IMR-90 (cell line): ENCODE measurements around the gene MAMLD1. TPM values are rescaled to one million over a fixed set of nuclear protein-coding genes. Genes with fewer than 3 reads are reported as not detected.

Source experiments
- ATAC-seq: fragments of 200-7000 bp; cut with Tn5 transposase; 2 replicates; pipeline ENCODE4 v1.9.1; 2020; ENCODE audit warnings: low read depth, mild to moderate bottlenecking, moderate library complexity
- BruUV-seq: library from RNA; stranded (reverse); fragments of 400-500 nt; replicated peaks from 2 replicates; lab custom pipeline; 2021; lab: Mats Ljungman, UMichigan
- CTCF ChIA-PET: fragments of 300-600 bp; formaldehyde crosslinking; extraction: SDS; loops from one replicate; lab custom pipeline; 2021; ENCODE audit warnings: antibody characterized with exemption; lab: Yijun Ruan, JAX
- POLR2A ChIA-PET: fragments of 300-600 bp; sonication (Branson Sonifier 250); formaldehyde crosslinking; loops from one replicate; lab custom pipeline; 2022; ENCODE audit warnings: antibody characterized with exemption; ENCODE audit not compliant: unreplicated experiment; lab: Charles Lee
- DNase-seq: peaks from one replicate; pipeline ENCODE4 v3.0.0; 2013
- H2AFZ ChIP-seq: replicated peaks from 2 replicates; pipeline ENCODE3; 2013; ENCODE audit warnings: low read length, mild to moderate bottlenecking; ENCODE audit not compliant: poor library complexity
- H2AK5ac ChIP-seq: 2 replicates; pipeline ENCODE4 v1.6.1; 2013; ENCODE audit warnings: low read depth, low read length, inconsistent platforms
- H2AK9ac ChIP-seq: replicated peaks from 2 replicates; pipeline ENCODE3; 2013; ENCODE audit warnings: mild to moderate bottlenecking, low read depth, low read length, moderate library complexity; ENCODE audit not compliant: poor library complexity
- H2BK120ac ChIP-seq: 2 replicates; pipeline ENCODE4 v1.6.1; 2013; ENCODE audit warnings: low read depth, low read length, inconsistent platforms
- H2BK15ac ChIP-seq: 3 replicates; pipeline ENCODE4 v1.6.1; 2013; ENCODE audit warnings: low read depth, low read length, inconsistent platforms
- H2BK20ac ChIP-seq: 2 replicates; pipeline ENCODE4 v1.6.1; 2013; ENCODE audit warnings: low read depth, mild to moderate bottlenecking, inconsistent platforms, low read length, moderate library complexity
- H2BK5ac ChIP-seq: 2 replicates; pipeline ENCODE4 v1.6.1; 2013; ENCODE audit warnings: mild to moderate bottlenecking, low read depth, low read length, inconsistent platforms; ENCODE audit not compliant: poor library complexity, severe bottlenecking
- H3K14ac ChIP-seq: replicated peaks from 2 replicates; pipeline ENCODE4 v1.6.1; 2013; ENCODE audit warnings: low read depth, low read length, inconsistent platforms
- H3K18ac ChIP-seq: 2 replicates; pipeline ENCODE4 v1.6.1; 2013; ENCODE audit warnings: low read depth, low read length, control low read depth
- H3K23ac ChIP-seq: 2 replicates; pipeline ENCODE4 v1.6.1; 2013; ENCODE audit warnings: low read depth, low read length, inconsistent platforms
- H3K27ac ChIP-seq: 2 replicates; pipeline ENCODE4 v1.5.1; 2013; ENCODE audit warnings: mild to moderate bottlenecking, control low read depth, low read length; ENCODE audit not compliant: insufficient read depth
- H3K27me3 ChIP-seq: 2 replicates; pipeline ENCODE4 v1.6.1; 2013; ENCODE audit warnings: low read length; ENCODE audit not compliant: control insufficient read depth, insufficient read depth
- H3K36me3 ChIP-seq: 2 replicates; pipeline ENCODE4 v1.6.1; 2013; ENCODE audit warnings: low read length, mixed read lengths; ENCODE audit not compliant: control insufficient read depth, insufficient read depth
- H3K4ac ChIP-seq: 2 replicates; pipeline ENCODE4 v1.6.1; 2013; ENCODE audit warnings: low read depth, low read length, inconsistent platforms
- H3K4me1 ChIP-seq: 2 replicates; pipeline ENCODE4 v1.6.1; 2013; ENCODE audit warnings: low read length, mixed read lengths; ENCODE audit not compliant: control insufficient read depth, insufficient read depth
- H3K4me2 ChIP-seq: 2 replicates; pipeline ENCODE4 v1.6.1; 2013; ENCODE audit warnings: low read depth, mild to moderate bottlenecking, control low read depth, low read length, moderate library complexity
- H3K4me3 ChIP-seq: 2 replicates; pipeline ENCODE4 v1.5.1; 2013; ENCODE audit warnings: low read depth, mild to moderate bottlenecking, control low read depth, low read length, moderate library complexity; ENCODE audit not compliant: insufficient read depth
- H3K56ac ChIP-seq: 2 replicates; pipeline ENCODE4 v1.6.1; 2013; ENCODE audit warnings: low read length, inconsistent platforms; ENCODE audit not compliant: insufficient read depth; ENCODE audit errors: extremely low read depth
- H3K79me1 ChIP-seq, 2 experiments: 2 replicates each; pipeline ENCODE4 v1.6.1; 2013; ENCODE audit warnings: low read length in 2 of 2, inconsistent platforms in 1 of 2, low read depth in 1 of 2
- H3K9ac ChIP-seq: 2 replicates; pipeline ENCODE4 v1.6.1; 2013; ENCODE audit warnings: low read depth, low read length, control low read depth
- H3K9me1 ChIP-seq: 2 replicates; pipeline ENCODE4 v1.6.1; 2013; ENCODE audit warnings: low read length, inconsistent platforms; ENCODE audit not compliant: insufficient read depth
- H3K9me3 ChIP-seq: 2 replicates; pipeline ENCODE4 v1.6.1; 2013; ENCODE audit warnings: low read length; ENCODE audit not compliant: control insufficient read depth, insufficient read depth
- H4K20me1 ChIP-seq: 2 replicates; pipeline ENCODE4 v1.6.1; 2013; ENCODE audit warnings: low read length, inconsistent platforms; ENCODE audit not compliant: insufficient read depth
- H4K5ac ChIP-seq: 2 replicates; pipeline ENCODE4 v1.6.1; 2013; ENCODE audit warnings: mild to moderate bottlenecking, low read depth, low read length, control low read depth
- H4K8ac ChIP-seq, 2 experiments: 2 replicates each; pipeline ENCODE4 v1.6.1; 2013; ENCODE audit warnings: low read depth in 2 of 2, low read length in 2 of 2, control low read depth in 1 of 2, inconsistent platforms in 1 of 2
- H4K91ac ChIP-seq: 2 replicates; pipeline ENCODE4 v1.6.1; 2013; ENCODE audit warnings: low read depth, low read length, inconsistent platforms; ENCODE audit not compliant: insufficient read depth
- BHLHE40 ChIP-seq: fragments of 150-350 bp; IDR thresholded peaks from 2 replicates; pipeline ENCODE4 v1.6.1; 2016; ENCODE audit warnings: mild to moderate bottlenecking, low read depth, low read length
- CEBPB ChIP-seq: IDR thresholded peaks from 2 replicates; pipeline ENCODE4 v1.6.1; 2012; ENCODE audit warnings: low read depth, low read length, improper control_type of control experiment
- CHD1 ChIP-seq: IDR thresholded peaks from 2 replicates; pipeline ENCODE4 v1.6.1; 2012; ENCODE audit warnings: low read depth, low read length, improper control_type of control experiment
- CTCF ChIP-seq: conservative IDR thresholded peaks from 2 replicates; pipeline ENCODE4 v1.5.1; 2012; ENCODE audit warnings: mild to moderate bottlenecking, low read depth, low read length, improper control_type of control experiment
- ELK1 ChIP-seq: fragments of 150-350 bp; IDR thresholded peaks from 2 replicates; pipeline ENCODE4 v1.6.1; 2016; ENCODE audit warnings: low read depth, mild to moderate bottlenecking, low read length, moderate library complexity, borderline replicate concordance
- FOS ChIP-seq: fragments of 150-350 bp; IDR thresholded peaks from 2 replicates; pipeline ENCODE4 v1.6.1; 2016; ENCODE audit warnings: low read depth, low read length
- MAFK ChIP-seq: IDR thresholded peaks from 2 replicates; pipeline ENCODE4 v1.6.1; 2012; ENCODE audit warnings: low read depth, low read length, improper control_type of control experiment
- MAZ ChIP-seq: IDR thresholded peaks from 2 replicates; pipeline ENCODE4 v1.6.1; 2012; ENCODE audit warnings: low read depth, mild to moderate bottlenecking, low read length, improper control_type of control experiment, moderate library complexity, borderline replicate concordance
- MXI1 ChIP-seq: IDR thresholded peaks from 2 replicates; pipeline ENCODE4 v1.6.1; 2012; ENCODE audit warnings: low read depth, mild to moderate bottlenecking, low read length, moderate library complexity, borderline replicate concordance
- NFE2L2 ChIP-seq: fragments of 150-350 bp; IDR thresholded peaks from 2 replicates; pipeline ENCODE4 v1.6.1; 2016; ENCODE audit warnings: low read depth, mild to moderate bottlenecking, low read length
- POLR2A ChIP-seq: IDR thresholded peaks from 2 replicates; pipeline ENCODE4 v1.6.1; 2012; ENCODE audit warnings: mild to moderate bottlenecking, low read depth, low read length
- RAD21 ChIP-seq: IDR thresholded peaks from 2 replicates; pipeline ENCODE4 v1.6.1; 2012; ENCODE audit warnings: low read length, improper control_type of control experiment
- RCOR1 ChIP-seq: IDR thresholded peaks from 2 replicates; pipeline ENCODE4 v1.6.1; 2012; ENCODE audit warnings: mild to moderate bottlenecking, low read length, improper control_type of control experiment; ENCODE audit not compliant: insufficient replicate concordance
- RFX5 ChIP-seq: IDR thresholded peaks from 2 replicates; pipeline ENCODE4 v1.8.0; 2012; ENCODE audit warnings: low read depth, mild to moderate bottlenecking, low read length, moderate library complexity
- SMC3 ChIP-seq: fragments of 150-350 bp; IDR thresholded peaks from 2 replicates; pipeline ENCODE4 v1.6.1; 2016; ENCODE audit warnings: low read depth, mild to moderate bottlenecking, antibody characterized with exemption, low read length, moderate library complexity
- USF2 ChIP-seq: fragments of 150-350 bp; IDR thresholded peaks from 2 replicates; pipeline ENCODE4 v1.6.1; 2017; ENCODE audit warnings: mild to moderate bottlenecking, antibody characterized with exemption, low read length, low read depth
- WGBS, 2 experiments: methylation state at CpG; one replicate each; pipeline versions ENCODE4 v1.1.5 to v1.1.7; 2013; ENCODE audit warnings: missing lambda C conversion rate in 2 of 2; ENCODE audit not compliant: insufficient read length in 1 of 2; ENCODE audit errors: extremely low coverage in 2 of 2; 5-methylcytosine and 5-hydroxymethylcytosine counted together
- dilution Hi-C: fragments of 300-500 bp; cut with HindIII; formaldehyde crosslinking; loops from one replicate; pipeline ENCODE4 v1.14.3; 2018; ENCODE audit warnings: low sequenced_read_pairs; ENCODE audit not compliant: unreplicated experiment
- in situ Hi-C: fragments of 300-500 bp; cut with MboI; formaldehyde crosslinking; loops from 3 replicates; pipeline ENCODE4 v1.14.3; 2019; ENCODE audit warnings: low sequenced_read_pairs, inconsistent platforms, mixed read lengths
- intact Hi-C: fragments of 100-400 bp; cut with micrococcal nuclease; formaldehyde crosslinking; loops from 2 replicates; pipeline ENCODE4 v1.10.0; 2022
- polyA plus RNA-seq, 3 experiments: library from polyadenylated mRNA; depleted of rRNA; stranded (reverse); fragments of >200 nt; gene quantifications; 2 replicates each; pipeline ENCODE4 v1.2.3, GENCODE V29; 2012; ENCODE audit warnings: low replicate concordance in 1 of 3
- total RNA-seq: library from RNA; depleted of rRNA; stranded (reverse); fragments of >200 nt; gene quantifications from 2 replicates; pipeline ENCODE4 v1.2.3, GENCODE V29; 2012

The MAMLD1 gene
- total and polyA plus RNA-seq, 2 of the 4 experiments (the other 2 are of a cell fraction), result 1.4 to 11.0 TPM

GRCh38 chrX:150529587-150529986 lies 166.5 kb downstream of the MAMLD1 start:
- H3K4me1 ChIP-seq, result no peaks in the 10 kb centered on the region
- H3K4me3 ChIP-seq, result no peak overlapping the region
- dilution Hi-C loops (no loop called here), intact Hi-C loops (no loop called here), in situ Hi-C loops (no loop called here)
- H3K23ac ChIP-seq, result no peak overlapping the region
- H2AK5ac ChIP-seq, result no peak overlapping the region
- no peak overlapping the region for H3K18ac ChIP-seq
- no peak overlapping the region for H3K4me2 ChIP-seq
- no peak overlapping the region for H4K5ac ChIP-seq
- no peak overlapping the region for H3K4ac ChIP-seq
- ATAC-seq (no peak), DNase-seq (no peak)
- H2BK20ac ChIP-seq, result no peak overlapping the region
- no peaks in the 10 kb centered on the region for H3K79me1 ChIP-seq
- H2AFZ ChIP-seq, result no peak overlapping the region
- no peak overlapping the region for H4K8ac ChIP-seq
- H3K27ac ChIP-seq, result no peak overlapping the region
- POLR2A ChIA-PET, result no interaction called here
- CTCF ChIA-PET, result interaction anchor here (0.6 kb wide), 1 partner anchor 579 kb away, joined by 3 read pairs; no protein-coding TSS in a partner anchor
- H2BK5ac ChIP-seq, result no peak overlapping the region
- WGBS, 2 experiments, result no CpG with 5 or more reads among the region's 3 CpGs
- H4K20me1 ChIP-seq, result no peaks in the 10 kb centered on the region
- H3K36me3 ChIP-seq, result no peaks in the 10 kb centered on the region
- no TSS peak for BruUV-seq
- no peak overlapping the region for H2BK120ac ChIP-seq
- H3K9me3 ChIP-seq, result no peaks in the 10 kb centered on the region; the same call in 1 of the 2 replicates
- no peak overlapping the region for H2AK9ac ChIP-seq
- H3K14ac ChIP-seq, result no peak overlapping the region
- H3K9me1 ChIP-seq, result no peaks in the 10 kb centered on the region
- H4K91ac ChIP-seq, result no peak overlapping the region
- H3K9ac ChIP-seq, result no peak overlapping the region
- no peak overlapping the region for H3K56ac ChIP-seq
- TF ChIP-seq BHLHE40 (no peak), FOS (no peak), CHD1 (no peak), USF2 (no peak), CTCF (no peak), RAD21 (no peak), MAZ (no peak), RFX5 (no peak), ELK1 (no peak), POLR2A (no peak), NFE2L2 (no peak), SMC3 (no peak), CEBPB (no peak), MXI1 (no peak), RCOR1 (no peak), MAFK (no peak)
- H2BK15ac ChIP-seq, result no peak overlapping the region
- no peaks in the 10 kb centered on the region; the same call in 1 of the 2 replicates for H3K27me3 ChIP-seq
